Stimulated activated CD8-positive, alpha-beta memory T cell treated with anti-CD3 and anti-CD28 coated beads, Interleukin-15, amount 100 ng/mL, for 1 hour (primary cell): ENCODE data around the gene SRRM5.
"Not testable (repeated sequence)": the region's sequence is repeated elsewhere in the genome, so short reads cannot be mapped to it uniquely, and the experiment has no call there.

Experiments used
- DNase-seq: peaks from one replicate; pipeline ENCODE4 v3.0.0-alpha.2; 2020; ENCODE audit warnings: low read depth

SRRM5 gene

GRCh38 chr19:43638995-43639518, 27.2 kb downstream of the SRRM5 start:
- DNase-seq: no peak

GRCh38 chr19:43639519-43640423, 27.9 kb downstream of the SRRM5 start, which contains the start of gene CADM4:
Gene CADM4, minus strand, starts transcription at chr19:43639850. Its CDS starts 60 bp downstream, at chr19:43639790.
- no peak for DNase-seq

DNA sequence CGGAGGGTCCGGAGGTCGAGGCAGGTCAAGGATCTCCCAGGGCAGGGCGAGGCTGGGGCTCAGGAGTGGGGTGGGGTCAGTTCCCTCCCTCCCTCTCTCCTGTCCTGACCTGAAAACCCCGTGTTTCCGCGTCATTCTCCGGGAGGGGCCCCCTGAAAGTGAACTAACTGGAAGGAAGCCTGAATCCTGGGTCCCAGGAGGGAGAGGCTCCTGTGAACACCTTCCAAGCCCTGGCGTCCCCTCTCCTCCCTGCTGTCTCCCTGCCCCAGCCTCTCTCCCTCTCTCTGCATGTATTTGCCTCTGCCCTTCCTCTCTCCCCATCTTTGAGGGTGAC, 28.5 kb downstream of the SRRM5 start:
- no peak for DNase-seq

DNA sequence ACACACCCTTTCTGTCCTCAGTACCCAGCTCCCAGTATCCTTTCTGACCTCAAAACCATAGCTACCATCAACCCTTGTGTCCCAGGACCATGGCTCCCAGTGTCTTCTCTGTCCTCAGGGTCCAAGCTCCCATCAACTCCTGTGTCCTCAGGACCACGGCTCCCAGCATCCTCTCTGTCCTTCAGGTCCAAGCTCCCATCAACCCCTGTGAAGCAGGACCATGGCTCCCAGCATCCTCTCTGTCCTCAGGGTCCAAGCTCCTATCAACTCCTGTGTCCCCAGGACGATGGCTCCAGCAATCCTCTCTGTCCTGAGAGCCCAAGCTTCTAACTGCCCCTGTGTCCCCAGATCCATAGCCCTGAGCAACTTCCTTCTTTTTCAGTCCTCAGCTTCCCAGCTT, 29.4 kb downstream of the SRRM5 start:
- no peak for DNase-seq

- DNase-seq: no peak
These were observed 30.6 kb downstream of the SRRM5 start for GRCh38 chr19:43642531-43642930.

- no peak for DNase-seq
These were observed 31.4 kb downstream of the SRRM5 start for GRCh38 chr19:43643326-43643725.

DNA sequence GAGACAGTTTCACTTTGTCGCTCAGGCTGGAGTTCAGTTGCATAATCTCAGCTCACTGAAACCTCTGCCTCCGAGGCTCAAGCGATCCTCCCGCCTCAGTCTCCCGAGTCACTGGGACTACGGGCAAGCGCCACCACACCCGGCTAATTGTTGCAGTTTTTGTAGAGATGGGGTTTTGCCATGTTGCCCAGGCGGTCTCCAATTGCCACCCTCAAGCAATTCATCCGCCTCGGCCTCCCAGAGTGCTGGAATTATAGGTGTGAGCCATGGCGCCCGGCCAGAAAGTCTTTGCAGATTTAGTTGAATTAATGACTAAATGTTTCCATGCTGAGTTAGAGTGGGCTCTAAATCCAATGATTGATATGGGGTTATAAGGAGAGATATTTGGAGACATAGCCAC, 32.3 kb downstream of the SRRM5 start:
- no peak for DNase-seq

DNA sequence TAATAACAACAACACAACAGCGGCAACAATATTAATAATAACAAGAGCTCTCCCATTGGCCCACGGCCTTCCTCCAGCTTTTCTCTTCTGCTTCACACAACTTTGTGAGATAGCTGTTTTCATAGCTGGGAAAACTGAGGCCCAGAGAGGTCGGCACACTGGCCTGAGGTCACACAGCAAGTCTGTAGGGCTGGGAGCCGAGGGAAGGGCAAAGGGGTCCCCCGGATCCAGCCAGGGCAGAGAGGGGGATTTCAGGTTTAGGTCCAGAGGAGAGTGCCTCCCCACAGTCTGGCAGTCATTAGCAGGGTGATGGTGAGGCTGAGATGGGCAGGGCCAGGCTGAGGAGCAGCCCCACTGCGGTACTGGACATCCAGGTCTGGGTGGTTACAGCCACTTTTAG, 36.7 kb downstream of the SRRM5 start:
- DNase-seq: no peak

DNA sequence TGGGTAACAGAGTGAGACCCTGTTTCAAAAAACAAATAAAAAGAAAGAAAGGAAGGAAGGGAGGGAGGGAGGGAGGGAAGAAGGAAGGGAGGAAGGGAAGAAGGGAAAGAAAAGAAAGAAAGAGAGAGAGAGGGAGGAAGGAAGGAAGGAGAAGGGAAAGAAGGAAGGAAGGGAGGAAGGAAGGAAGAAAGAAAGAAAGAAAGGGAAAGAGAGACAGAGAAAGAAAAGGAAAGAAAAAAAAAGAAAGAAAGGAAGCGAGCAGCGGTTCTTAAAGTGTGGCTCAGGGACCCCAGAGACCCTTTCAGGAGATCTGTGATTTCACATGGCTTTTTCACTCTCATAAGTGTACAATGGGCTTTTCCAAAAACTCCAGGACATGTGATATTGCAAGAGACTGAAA, 37.6 kb downstream of the SRRM5 start:
- no peak for DNase-seq

- DNase-seq: not testable (repeated sequence)
These were observed 38.4 kb downstream of the SRRM5 start for GRCh38 chr19:43650276-43650675.

DNA sequence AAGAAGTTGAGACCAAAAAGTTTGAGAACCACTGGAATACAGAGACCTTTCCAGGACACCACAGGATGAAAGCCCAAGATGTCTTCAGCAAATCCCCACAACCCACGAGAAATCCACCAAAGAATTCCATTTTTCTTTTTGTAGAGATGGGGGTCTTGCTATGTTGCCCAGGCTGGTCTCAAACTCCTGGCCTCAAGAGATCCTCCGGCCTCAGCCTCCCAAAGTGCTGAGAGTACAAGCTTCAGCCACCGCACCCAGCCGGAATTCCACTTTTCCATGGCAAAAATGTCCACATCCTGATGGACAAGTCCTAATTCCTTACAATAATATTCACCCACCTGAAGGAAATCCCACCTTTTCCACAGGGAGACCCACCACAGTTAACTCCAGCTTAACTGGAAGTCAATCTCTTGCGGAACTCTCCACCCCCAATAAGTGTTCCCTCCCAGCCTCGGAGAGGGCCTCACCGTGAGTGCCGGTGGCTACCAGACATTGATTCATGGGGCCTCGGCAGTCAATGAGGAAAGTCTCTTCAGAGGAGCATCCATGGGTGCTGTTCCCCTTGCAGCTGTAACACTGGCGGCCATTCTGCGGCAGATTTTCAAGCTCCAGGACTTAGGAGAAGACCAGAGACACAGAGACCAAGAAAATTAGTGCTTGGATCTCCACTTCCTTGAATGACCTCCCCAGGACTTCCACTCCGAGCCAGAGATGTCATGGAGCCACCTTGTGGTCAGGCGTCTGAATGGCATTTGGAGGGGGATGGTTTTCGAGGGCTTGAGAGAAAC, 40.1 kb downstream of the SRRM5 start:
- DNase-seq: no peak

DNA sequence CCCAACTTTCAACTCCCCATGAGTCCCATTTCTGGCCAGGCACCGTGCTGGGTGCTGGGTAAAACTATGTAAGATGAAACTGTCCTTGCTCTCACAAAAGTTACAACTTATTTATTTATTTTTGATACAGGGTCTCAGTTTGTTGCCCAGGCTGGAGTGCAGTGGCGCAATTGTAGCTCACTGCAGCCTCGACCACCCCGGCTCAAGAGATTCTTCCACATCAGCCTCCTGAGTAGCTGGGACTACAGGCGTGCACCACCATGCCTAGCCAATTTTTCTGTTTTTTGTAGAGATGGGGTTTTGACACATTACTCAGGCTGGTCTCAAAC, 40.6 kb downstream of the SRRM5 start:
- no peak for DNase-seq

- no peak for DNase-seq
These were observed 44.5 kb downstream of the SRRM5 start for GRCh38 chr19:43656436-43656835.

- no peak for DNase-seq
These were observed 46.1 kb downstream of the SRRM5 start for GRCh38 chr19:43658001-43658400.

DNA sequence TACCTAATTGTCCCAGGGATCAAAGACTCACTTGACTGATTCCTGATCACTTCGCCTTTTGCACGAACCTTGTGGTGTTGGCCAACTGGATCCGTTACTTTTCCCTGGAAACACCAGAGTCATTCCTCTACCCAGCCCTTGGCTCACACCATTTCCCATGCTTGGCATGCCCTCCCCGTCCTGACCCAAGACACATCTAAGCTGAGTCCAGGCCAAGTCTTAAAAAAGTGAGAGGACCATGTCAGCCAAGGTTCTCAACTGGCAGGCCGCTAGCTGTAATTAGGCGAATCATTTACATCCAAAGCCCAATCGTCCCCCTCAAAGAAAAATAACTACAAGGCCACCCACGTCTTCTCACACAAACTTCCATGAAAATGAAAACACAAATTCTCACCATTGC, 46.6 kb downstream of the SRRM5 start:
- no peak for DNase-seq

DNA sequence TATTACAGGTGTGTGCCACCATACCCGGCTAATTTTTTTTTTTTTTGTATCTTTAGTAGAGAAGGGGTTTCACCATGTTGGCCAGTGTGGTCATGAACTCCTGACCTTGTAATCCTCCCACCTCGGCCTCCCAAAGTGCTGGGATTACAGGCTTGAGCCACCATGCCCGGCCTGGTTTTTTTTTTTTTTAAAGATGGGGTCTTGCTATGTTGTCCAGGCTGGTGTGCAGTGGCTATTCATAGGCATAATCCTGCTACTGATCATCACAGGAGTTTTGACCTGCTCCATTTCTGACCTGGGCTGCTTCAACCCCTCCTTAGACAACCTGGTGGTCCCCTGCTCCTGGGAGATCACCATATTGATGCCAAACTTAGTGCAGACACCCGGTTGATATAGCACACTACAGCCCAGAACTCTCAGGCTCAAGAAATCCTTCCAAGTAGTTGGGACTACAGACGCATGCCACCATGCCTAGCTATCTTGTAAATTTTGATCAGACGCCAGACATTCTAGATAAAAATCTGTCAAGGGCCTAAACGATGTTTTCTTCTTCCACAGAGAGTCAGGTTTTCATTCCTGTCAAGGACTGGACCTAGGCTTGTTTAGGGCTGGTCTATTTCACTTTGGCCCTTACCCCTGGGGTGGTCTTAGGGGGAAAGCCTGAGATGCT, 48.5 kb downstream of the SRRM5 start:
- DNase-seq: no peak

- DNase-seq: no peak
These were observed 49.1 kb downstream of the SRRM5 start for GRCh38 chr19:43660971-43661360.

DNA sequence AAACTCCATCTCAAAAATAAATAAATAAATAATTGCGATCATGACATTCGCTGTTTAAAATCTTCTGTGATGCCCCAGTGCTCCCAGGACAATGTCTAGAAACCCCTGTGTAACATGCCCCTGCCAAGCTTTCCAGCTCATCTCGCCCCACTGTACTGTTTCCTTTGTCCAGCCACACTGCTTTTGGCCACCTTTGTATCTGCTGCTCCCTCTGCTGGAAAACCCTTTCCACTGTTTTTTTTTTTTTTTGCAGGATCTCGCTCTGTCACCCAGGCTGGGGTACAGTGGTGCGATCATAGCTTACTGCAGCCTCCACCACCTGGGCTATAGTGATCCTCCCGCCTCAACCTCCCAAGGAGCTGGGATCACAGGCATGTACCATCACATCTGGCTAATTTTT, 50.6 kb downstream of the SRRM5 start:
- no peak for DNase-seq

DNA sequence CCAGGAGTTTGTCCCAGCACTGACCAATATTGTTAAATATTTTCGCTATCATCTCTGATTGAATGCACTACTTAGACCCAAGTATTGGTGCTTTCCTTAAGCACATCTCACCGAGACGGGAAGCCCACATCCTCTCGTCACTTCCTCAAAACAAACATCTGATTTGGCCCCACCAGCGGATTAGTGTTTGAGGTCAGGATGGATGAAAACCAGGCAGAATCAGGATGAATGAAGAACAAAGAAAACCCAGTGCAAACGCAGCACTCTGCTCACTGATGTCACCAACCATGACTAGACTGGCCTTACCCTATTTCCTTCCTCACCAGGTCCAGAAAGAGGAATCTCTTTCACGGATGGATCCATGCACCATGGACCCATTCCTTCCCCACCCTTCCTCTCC, 52.1 kb downstream of the SRRM5 start:
- DNase-seq: no peak
